HL-60 (cell line): ENCODE data around the gene HMCN2.
"Not testable (repeated sequence)": the region's sequence is repeated elsewhere in the genome, so short reads cannot be mapped to it uniquely, and the experiment has no call there.

Experiments used
- DNase-seq, 2 experiments: peaks; one replicate each; pipeline ENCODE4 v3.0.0-alpha.2; 2010 to 2020; ENCODE audit warnings: low read depth in 1 of 2, low spot score in 1 of 2
- H3K27ac ChIP-seq: fragments of 250-450 bp; sonication (Bioruptor Pico); replicated peaks from 2 replicates; pipeline ENCODE4 v1.5.1; 2020; ENCODE audit warnings: mild to moderate bottlenecking, moderate library complexity
- H3K27me3 ChIP-seq: fragments of 250-450 bp; sonication (Bioruptor Pico); 2 replicates; pipeline ENCODE4 v1.5.1; 2021; ENCODE audit warnings: mild to moderate bottlenecking, moderate library complexity; ENCODE audit not compliant: insufficient read depth, poor library complexity, severe bottlenecking
- H3K4me3 ChIP-seq: replicated peaks from 2 replicates; pipeline ENCODE4 v1.5.1; 2011; ENCODE audit warnings: mild to moderate bottlenecking, control low read depth, low read length; ENCODE audit not compliant: insufficient read depth
- CTCF ChIP-seq: IDR thresholded peaks from one replicate; pipeline ENCODE4 v1.5.1; 2011; ENCODE audit warnings: low read length, control low read depth, inconsistent platforms; ENCODE audit not compliant: insufficient read depth
- GABPA ChIP-seq: IDR thresholded peaks from 2 replicates; pipeline ENCODE4 v1.6.1; 2012; ENCODE audit warnings: low read depth
- POLR2AphosphoS5 ChIP-seq: IDR thresholded peaks from 2 replicates; pipeline ENCODE4 v1.6.1; 2012; ENCODE audit warnings: low read depth
- REST ChIP-seq: IDR thresholded peaks from 2 replicates; pipeline ENCODE4 v1.6.1; 2012; ENCODE audit warnings: low read depth; ENCODE audit not compliant: insufficient replicate concordance
- SPI1 ChIP-seq: IDR thresholded peaks from 2 replicates; pipeline ENCODE4 v1.6.1; 2012; ENCODE audit warnings: low read depth, mild to moderate bottlenecking, borderline replicate concordance

HMCN2 gene

GRCh38 chr9:130432796-130433167, 167.2 kb downstream of the HMCN2 start:
- no peak for DNase-seq
- TF ChIP-seq SPI1: no peak
- TF ChIP-seq GABPA: no peak
- TF ChIP-seq REST: no peak
- no peak for TF ChIP-seq CTCF
- TF ChIP-seq POLR2AphosphoS5: no peak
- peaks cover 12% of the 10 kb centered on the region for H3K27me3 ChIP-seq
- H3K27ac ChIP-seq: no peak overlapping the region
- H3K4me3 ChIP-seq: no peak overlapping the region

- TF ChIP-seq CTCF (peak; percentile 15), GABPA (no peak)
- Histone ChIP-seq H3K27me3 (peaks cover 12% of the 10 kb centered on the region), H3K4me3 (peak overlapping the region; percentile 10), H3K27ac (no peak overlapping the region)
- peak in 1 of 2 experiments; percentile 16 for DNase-seq
Observed at GRCh38 chr9:130433168-130433946, 167.8 kb downstream of the HMCN2 start.

GRCh38 chr9:130433947-130434262, 168.3 kb downstream of the HMCN2 start:
- H3K27ac ChIP-seq: no peak overlapping the region
- TF ChIP-seq CTCF: no peak
- TF ChIP-seq REST: no peak
- TF ChIP-seq SPI1: no peak
- no peak for TF ChIP-seq GABPA
- no peak for TF ChIP-seq POLR2AphosphoS5
- H3K4me3 ChIP-seq: no peak overlapping the region
- no peak for DNase-seq
- H3K27me3 ChIP-seq: peaks cover 12% of the 10 kb centered on the region

- DNase-seq, H3K27ac ChIP-seq, H3K4me3 ChIP-seq: not testable (repeated sequence)
- H3K27me3 ChIP-seq: peaks cover 12% of the 10 kb centered on the region
Observed at GRCh38 chr9:130434656-130435055, 169.1 kb downstream of the HMCN2 start.
